Loucy (cell line): ENCODE results near the gene KRTCAP2.

Experiments used
- H2AFZ ChIP-seq: fragments of 200-600 bp; sonication (generic); 2 replicates; pipeline ENCODE4 v1.6.0; 2016; ENCODE audit warnings: antibody characterized with exemption, mild to moderate bottlenecking, low read length, moderate library complexity
- H3F3A ChIP-seq: fragments of 200-600 bp; 2 replicates; pipeline ENCODE4 v1.6.0; 2016; ENCODE audit warnings: antibody characterized with exemption, low read depth, mild to moderate bottlenecking
- H3K27me3 ChIP-seq: fragments of 200-600 bp; sonication (generic); 2 replicates; pipeline ENCODE4 v1.6.1; 2014; ENCODE audit warnings: low read length, mild to moderate bottlenecking; ENCODE audit not compliant: insufficient read depth, poor library complexity, severe bottlenecking
- H3K36me3 ChIP-seq: fragments of 200-600 bp; sonication (generic); 2 replicates; pipeline ENCODE4 v1.6.1; 2016; ENCODE audit warnings: low read length; ENCODE audit not compliant: insufficient read depth
- H3K4me1 ChIP-seq: fragments of 200-600 bp; sonication (generic); 2 replicates; pipeline ENCODE4 v1.5.1; 2014; ENCODE audit warnings: low read length, mild to moderate bottlenecking; ENCODE audit not compliant: insufficient read depth, poor library complexity, severe bottlenecking
- H3K4me2 ChIP-seq: fragments of 200-600 bp; sonication (generic); 2 replicates; pipeline ENCODE4 v1.6.0; 2014; ENCODE audit warnings: antibody characterized with exemption, low read length, low read depth, mild to moderate bottlenecking; ENCODE audit not compliant: poor library complexity, severe bottlenecking
- H3K4me3 ChIP-seq: fragments of 200-600 bp; sonication (generic); 2 replicates; pipeline ENCODE4 v1.5.1; 2014; ENCODE audit warnings: low read length, mild to moderate bottlenecking, mixed read lengths; ENCODE audit not compliant: poor library complexity, severe bottlenecking
- H3K79me2 ChIP-seq: fragments of 200-600 bp; sonication (generic); 2 replicates; pipeline ENCODE4 v1.6.1; 2014; ENCODE audit warnings: low read length; ENCODE audit not compliant: insufficient read depth
- H3K9ac ChIP-seq: fragments of 200-600 bp; sonication (generic); 2 replicates; pipeline ENCODE4 v1.6.0; 2014; ENCODE audit warnings: mild to moderate bottlenecking, low read depth, low read length, moderate library complexity; ENCODE audit not compliant: poor library complexity, severe bottlenecking
- H3K9me2 ChIP-seq: fragments of 200-600 bp; sonication (generic); replicated peaks from 2 replicates; pipeline ENCODE4 v1.6.1; 2016; ENCODE audit warnings: low read depth, low read length, mixed read lengths
- H3K9me3 ChIP-seq: fragments of 200-600 bp; sonication (generic); 2 replicates; pipeline ENCODE4 v1.6.1; 2014; ENCODE audit warnings: mild to moderate bottlenecking, antibody characterized with exemption, low read length, low read depth; ENCODE audit not compliant: insufficient read depth
- H4K20me1 ChIP-seq: fragments of 200-600 bp; sonication (generic); 2 replicates; pipeline ENCODE4 v1.6.0; 2014; ENCODE audit warnings: antibody characterized with exemption, low read length, mild to moderate bottlenecking; ENCODE audit not compliant: insufficient read depth, poor library complexity, severe bottlenecking
- CTCF ChIP-seq: fragments of 200-600 bp; sonication (generic); conservative IDR thresholded peaks from 2 replicates; pipeline ENCODE4 v1.5.1; 2014; ENCODE audit warnings: mild to moderate bottlenecking, antibody characterized with exemption, low read length
- EZH2phosphoT487 ChIP-seq: fragments of 200-600 bp; IDR thresholded peaks from 2 replicates; pipeline ENCODE4 v1.6.1; 2018; ENCODE audit warnings: antibody characterized with exemption, mild to moderate bottlenecking, moderate library complexity, borderline replicate concordance

Gene KRTCAP2

GRCh38 chr1:155205035-155205434, 31.9 kb upstream of the KRTCAP2 start:
- peaks cover 22% of the 10 kb centered on the region for H3K4me1 ChIP-seq
- H3K4me2 ChIP-seq = no peak overlapping the region
- peaks cover 9% of the 10 kb centered on the region for H3K79me2 ChIP-seq
- H4K20me1 ChIP-seq = no peaks in the 10 kb centered on the region
- H2AFZ ChIP-seq = no peak overlapping the region
- no peaks in the 10 kb centered on the region for H3F3A ChIP-seq
- no peak overlapping the region for H3K4me3 ChIP-seq
- H3K27me3 ChIP-seq = no peaks in the 10 kb centered on the region
- H3K36me3 ChIP-seq = no peaks in the 10 kb centered on the region
- TF ChIP-seq EZH2phosphoT487 (no peak), CTCF (no peak)
- no peak overlapping the region for H3K9ac ChIP-seq
- H3K9me3 ChIP-seq = no peaks in the 10 kb centered on the region
- H3K9me2 ChIP-seq = no peaks in the 10 kb centered on the region

GRCh38 chr1:155202731-155203515, 29.8 kb upstream of the KRTCAP2 start:
- Histone ChIP-seq H2AFZ (no peak overlapping the region), H3K4me3 (no peak overlapping the region), H3K4me1 (peaks cover 11% of the 10 kb centered on the region), H3K4me2 (no peak overlapping the region), H4K20me1 (no peaks in the 10 kb centered on the region), H3K79me2 (no peaks in the 10 kb centered on the region), H3K36me3 (no peaks in the 10 kb centered on the region), H3K9me2 (no peaks in the 10 kb centered on the region), H3K9ac (no peak overlapping the region), H3K9me3 (no peaks in the 10 kb centered on the region), H3K27me3 (no peaks in the 10 kb centered on the region), H3F3A (no peaks in the 10 kb centered on the region)
- TF ChIP-seq CTCF (no peak), EZH2phosphoT487 (no peak)

GRCh38 chr1:155202198-155202597, 29.1 kb upstream of the KRTCAP2 start:
- no peaks in the 10 kb centered on the region for H3K9me3 ChIP-seq
- H4K20me1 ChIP-seq = no peaks in the 10 kb centered on the region
- H3K9ac ChIP-seq = no peak overlapping the region
- H3K9me2 ChIP-seq = no peaks in the 10 kb centered on the region
- TF ChIP-seq CTCF (no peak), EZH2phosphoT487 (no peak)
- H3K4me2 ChIP-seq = no peak overlapping the region
- no peaks in the 10 kb centered on the region for H3K79me2 ChIP-seq
- no peak overlapping the region for H3K4me3 ChIP-seq
- no peak overlapping the region for H2AFZ ChIP-seq
- no peaks in the 10 kb centered on the region for H3K36me3 ChIP-seq
- peaks cover 4% of the 10 kb centered on the region for H3K4me1 ChIP-seq
- no peaks in the 10 kb centered on the region for H3F3A ChIP-seq
- no peaks in the 10 kb centered on the region for H3K27me3 ChIP-seq
